GM21528 (cell line): ENCODE data around the gene METTL15.
"Not testable (repeated sequence)": the region's sequence is repeated elsewhere in the genome, so short reads cannot be mapped to it uniquely, and the experiment has no call there.

Experiments
- ATAC-seq: cut with Tn5 transposase; IDR thresholded peaks from one replicate; pipeline ENCODE4 v1.9.1; 2021; ENCODE audit warnings: mild to moderate bottlenecking, moderate library complexity; ENCODE audit not compliant: unreplicated experiment, low FRiP score

The METTL15 gene

DNA sequence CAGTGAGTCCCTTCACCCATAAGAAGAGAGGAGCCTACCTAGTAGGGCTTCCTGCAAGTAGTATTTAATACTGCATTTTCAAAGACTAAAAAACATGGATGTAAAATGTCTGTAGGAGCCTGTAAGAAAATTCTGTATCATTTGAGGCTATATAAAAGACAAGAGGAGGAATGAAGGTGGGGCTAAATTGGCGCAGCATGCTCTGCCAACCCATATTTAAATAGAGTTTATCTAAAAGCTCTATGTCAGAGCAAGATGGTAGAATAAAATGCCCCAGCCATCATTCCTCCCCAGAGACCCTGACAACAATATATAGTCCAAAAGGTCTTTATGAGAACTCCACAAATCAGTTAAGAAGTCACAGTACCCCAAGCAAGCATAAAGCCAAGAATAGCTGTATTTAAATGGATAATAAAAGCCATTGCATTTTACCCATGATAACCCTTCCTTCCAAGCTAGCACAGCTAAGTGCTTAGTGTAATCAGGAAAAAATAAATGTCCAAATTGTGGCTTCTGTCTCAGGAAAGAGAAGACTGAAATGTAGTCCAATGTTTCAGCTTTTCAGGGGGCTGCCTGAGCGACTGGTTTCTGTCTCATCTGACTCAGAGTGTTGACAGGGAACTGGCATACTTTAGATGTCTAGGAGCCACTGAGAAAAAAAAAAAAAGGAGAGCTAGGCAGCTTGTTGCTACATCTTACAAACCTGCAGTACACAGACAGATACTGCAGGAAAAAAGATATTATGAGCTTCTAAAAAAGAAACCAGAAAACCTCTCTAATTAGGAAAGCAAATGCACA lies 258.6 kb downstream of the METTL15 start:
- ATAC-seq: no peak

- ATAC-seq: not testable (repeated sequence)
Measured at GRCh38 chr11:28378095-28378494, 269.9 kb downstream of the METTL15 start.
